HG03575 (cell line): ENCODE results near the gene PRXL2B.

Experiments used
- ATAC-seq: cut with Tn5 transposase; IDR thresholded peaks from one replicate; pipeline ENCODE4 v1.9.1; 2021; ENCODE audit not compliant: unreplicated experiment, insufficient number of reproducible peaks, low FRiP score; ENCODE audit errors: extremely low read depth

The PRXL2B gene

GRCh38 chr1:2628933-2629626 is 42.5 kb downstream of the PRXL2B start:
- no peak for ATAC-seq

- no peak for ATAC-seq
Observed at GRCh38 chr1:2629627-2630497, 43.3 kb downstream of the PRXL2B start.

- ATAC-seq: no peak
Observed at GRCh38 chr1:2630498-2631135, 44.0 kb downstream of the PRXL2B start.

GRCh38 chr1:2631136-2632050 is 44.8 kb downstream of the PRXL2B start:
- ATAC-seq: no peak

GRCh38 chr1:2632051-2632430 is 45.5 kb downstream of the PRXL2B start:
- ATAC-seq: no peak

- ATAC-seq: no peak
Observed at GRCh38 chr1:2632561-2633361, 46.2 kb downstream of the PRXL2B start, which contains the start of gene MMEL1. MMEL1 (minus strand) TSS chr1:2633016; CDS start chr1:2629484, 3,532 bp downstream.

- ATAC-seq: no peak
Observed at GRCh38 chr1:2633366-2633935, 46.9 kb downstream of the PRXL2B start.

GRCh38 chr1:2633936-2634491 is 47.4 kb downstream of the PRXL2B start:
- ATAC-seq: no peak

GRCh38 chr1:2635361-2636010 is 48.9 kb downstream of the PRXL2B start:
- no peak for ATAC-seq

- ATAC-seq: no peak
Observed at GRCh38 chr1:2636733-2637132, 50.2 kb downstream of the PRXL2B start.

GRCh38 chr1:2637442-2638145 is 51.0 kb downstream of the PRXL2B start:
- no peak for ATAC-seq

- no peak for ATAC-seq
Observed at GRCh38 chr1:2638466-2639115, 52.0 kb downstream of the PRXL2B start.

GRCh38 chr1:2639203-2639602 is 52.6 kb downstream of the PRXL2B start:
- ATAC-seq: no peak

- ATAC-seq: no peak
Observed at GRCh38 chr1:2639607-2640521, 53.3 kb downstream of the PRXL2B start.

- ATAC-seq: no peak
Observed at GRCh38 chr1:2640626-2641025, 54.0 kb downstream of the PRXL2B start.
